Erythroblast (primary cell): ENCODE results near the gene METTL9.
"Not testable (repeated sequence)": the region's sequence is repeated elsewhere in the genome, so short reads cannot be mapped to it uniquely, and the experiment has no call there.

Experiments
- DNase-seq, 2 experiments: peaks; one replicate each; lab custom pipeline; 2025; lab: John Stamatoyannopoulos, UW
- GATA1 ChIP-seq: IDR thresholded peaks from 2 replicates; pipeline ENCODE4 v1.6.1; 2011; ENCODE audit warnings: low read depth, mild to moderate bottlenecking, control low read depth, low read length, moderate library complexity
- POLR2A ChIP-seq: IDR thresholded peaks from 2 replicates; pipeline ENCODE4 v1.6.1; 2011; ENCODE audit warnings: mild to moderate bottlenecking, low read length

METTL9 gene

GRCh38 chr16:21599122-21600030 lies at the start of gene METTL9:
Gene METTL9, plus strand, starts transcription at chr16:21599577. Its CDS starts 157 bp downstream, at chr16:21599734.
- DNase-seq = peak; percentile 97 to 99
- TF ChIP-seq POLR2A (peak; percentile 98), GATA1 (no peak)

DNA sequence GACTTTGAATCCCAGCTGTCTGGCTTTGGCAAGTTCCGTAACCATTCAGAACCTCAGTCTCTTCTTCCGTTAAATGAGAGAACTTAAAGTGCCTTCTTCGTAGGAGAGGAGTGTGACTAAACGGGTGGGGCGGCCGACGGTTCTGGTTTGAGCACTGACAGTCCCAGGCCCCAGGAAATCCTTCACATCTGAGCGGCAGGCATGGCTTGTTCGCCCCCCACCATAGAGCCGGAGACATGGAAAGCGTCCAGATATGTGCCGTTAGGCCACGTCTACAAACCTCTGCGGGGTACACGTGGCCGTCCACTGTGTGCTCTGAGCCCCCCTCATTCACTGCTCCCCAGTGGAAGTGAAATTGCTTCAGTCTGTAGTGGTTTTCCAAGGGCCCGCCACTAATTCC lies 49.4 kb upstream of the METTL9 start:
- not testable (repeated sequence) for DNase-seq

DNA sequence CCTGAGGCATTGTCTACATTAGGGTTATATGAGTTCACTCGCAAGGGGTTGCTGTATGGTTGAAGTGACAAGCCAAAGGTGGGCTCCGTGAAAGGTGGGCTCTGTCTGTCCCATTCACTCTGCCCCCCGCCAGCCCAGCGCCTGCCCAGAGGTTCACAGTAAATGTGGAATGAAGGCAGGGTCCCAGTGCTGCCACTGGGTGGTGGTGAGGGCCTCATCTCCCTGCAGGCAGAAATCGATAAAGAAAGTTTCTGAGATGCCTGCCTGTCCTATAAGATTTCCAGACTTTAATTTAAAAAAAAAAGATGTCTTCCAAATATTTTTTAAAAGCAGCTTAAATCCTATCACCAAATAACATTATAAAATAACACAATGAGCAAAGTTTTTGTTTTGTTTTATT lies 48.9 kb upstream of the METTL9 start:
- DNase-seq = not testable (repeated sequence)

GRCh38 chr16:21551076-21551475 lies 48.3 kb upstream of the METTL9 start:
- not testable (repeated sequence) for DNase-seq

- DNase-seq = not testable (repeated sequence)
Measured at GRCh38 chr16:21551600-21551999, 47.8 kb upstream of the METTL9 start.

- not testable (repeated sequence) for DNase-seq
Measured at GRCh38 chr16:21553481-21554296, 45.7 kb upstream of the METTL9 start.

DNA sequence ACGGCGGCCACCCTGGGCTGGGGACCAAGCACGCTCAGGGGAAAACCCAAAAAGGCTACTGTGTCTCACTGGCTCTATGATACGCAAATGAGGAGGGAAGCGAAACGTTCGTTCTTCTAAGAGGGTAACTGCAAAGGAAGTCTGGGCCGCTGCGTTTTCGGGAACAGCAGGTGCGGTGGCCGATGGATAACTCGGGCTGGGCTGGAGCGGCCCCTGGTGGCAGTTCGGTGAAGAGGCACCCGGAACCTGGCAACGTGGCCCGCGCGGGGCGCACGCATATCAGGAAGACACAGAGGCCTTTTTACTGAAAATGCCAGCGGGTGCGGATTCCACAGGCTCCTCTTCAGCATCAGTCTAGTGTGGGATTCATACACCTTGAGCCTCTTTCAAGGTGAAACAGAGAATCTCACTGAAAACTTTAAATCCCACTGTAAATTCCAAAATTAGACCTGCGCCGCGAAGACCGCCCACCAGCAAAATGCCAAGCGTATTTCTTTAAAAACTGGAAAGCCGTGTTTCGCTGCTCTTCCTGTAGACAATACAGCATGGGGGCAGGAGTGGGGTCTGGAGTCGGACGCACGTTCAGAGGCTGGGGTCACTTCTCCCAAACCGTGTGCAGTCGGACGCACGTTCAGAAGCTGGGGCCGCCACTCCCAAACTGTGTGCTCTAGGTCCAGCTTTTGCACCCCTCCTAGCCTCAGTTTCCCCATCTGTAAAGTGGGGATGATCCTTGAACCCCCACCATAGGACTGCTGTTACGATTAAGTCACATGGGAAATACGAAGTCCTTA lies 44.4 kb upstream of the METTL9 start:
- peak; percentile 90 to 95 for DNase-seq

DNA sequence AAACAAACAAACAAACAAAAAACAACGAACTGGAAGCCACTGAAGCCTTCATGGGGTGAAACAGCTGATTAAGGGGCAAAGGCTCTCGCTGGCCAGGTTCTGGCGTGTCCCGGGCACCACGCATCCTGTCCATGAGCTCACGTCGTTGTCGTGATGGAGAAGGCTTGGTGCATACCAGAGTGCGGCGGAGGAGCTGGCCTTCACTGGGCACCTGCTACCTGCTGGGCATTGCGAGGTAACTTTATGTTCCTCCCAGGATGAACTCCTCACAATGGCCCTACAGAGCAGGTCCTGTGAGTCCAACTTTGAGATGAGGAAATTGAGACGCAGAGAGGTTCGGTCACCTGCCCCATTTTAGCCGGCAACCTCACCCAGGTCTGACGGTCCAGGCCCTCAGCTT lies 43.8 kb upstream of the METTL9 start:
- not testable (repeated sequence) for DNase-seq

More for the DNA sequence above, 44.4 kb upstream of the METTL9 start:
- TF ChIP-seq GATA1 = no peak
- TF ChIP-seq POLR2A = no peak

DNA sequence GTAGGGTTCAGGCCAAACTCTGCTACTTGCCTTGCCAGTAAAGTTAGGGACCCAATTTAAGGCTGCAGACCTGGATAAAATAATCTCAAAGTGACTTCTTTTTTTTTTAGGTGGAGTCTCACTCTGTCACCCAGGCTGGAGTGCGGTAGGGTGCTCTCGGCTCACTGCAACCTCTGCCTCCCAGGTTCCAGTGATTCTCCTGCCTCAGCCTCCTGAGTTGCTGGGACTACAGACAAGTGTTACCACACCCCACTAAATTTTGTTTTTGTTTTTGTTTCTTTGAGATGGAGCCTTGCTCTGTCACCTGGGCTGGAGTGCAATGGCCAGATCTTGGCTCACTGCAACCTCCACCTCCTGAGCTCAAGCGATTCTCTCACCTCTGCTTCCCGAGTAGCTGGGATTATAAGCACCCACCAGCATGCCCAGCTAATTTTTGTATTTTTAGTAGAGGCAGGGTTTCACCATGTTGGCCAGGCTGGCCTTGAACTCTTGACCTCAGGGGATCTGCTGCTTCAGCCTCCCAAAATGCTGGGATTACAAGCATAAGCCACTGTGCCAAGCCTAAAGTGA lies 43.3 kb upstream of the METTL9 start:
- not testable (repeated sequence) for DNase-seq

DNA sequence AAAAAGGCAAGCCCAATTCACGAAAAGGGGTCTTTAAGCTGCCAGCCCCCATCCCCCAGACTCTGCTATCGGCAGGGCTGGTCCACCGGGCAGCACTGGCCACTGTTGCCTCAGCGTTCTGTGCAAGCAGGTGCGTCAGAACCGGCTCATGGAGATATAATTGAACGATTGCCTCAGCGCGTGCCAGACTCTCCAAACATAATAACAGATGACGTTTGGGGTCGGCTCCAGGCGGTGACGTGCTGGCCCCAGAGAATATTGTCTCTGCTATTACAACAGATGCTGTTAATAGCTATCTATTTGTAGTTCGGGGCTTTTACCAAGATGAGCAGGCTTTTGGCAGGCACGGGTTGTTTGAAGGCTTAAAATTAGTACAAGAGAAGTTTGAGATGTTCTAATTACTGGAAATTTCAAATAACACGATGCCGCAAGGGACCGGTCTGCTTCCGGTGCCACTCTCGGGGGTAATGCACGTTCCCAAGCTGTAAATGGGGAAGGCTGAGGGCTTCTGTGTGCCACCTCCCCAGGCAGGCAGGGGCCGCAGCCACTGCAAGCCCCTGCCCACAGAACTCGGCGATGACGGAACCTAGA lies 42.6 kb upstream of the METTL9 start:
- not testable (repeated sequence) for DNase-seq

- TF ChIP-seq GATA1 (no peak), POLR2A (no peak)
- DNase-seq = no peak
Measured at GRCh38 chr16:21560462-21560861, 38.9 kb upstream of the METTL9 start.

GRCh38 chr16:21563676-21564075 lies 35.7 kb upstream of the METTL9 start:
- DNase-seq = no peak
- TF ChIP-seq POLR2A (no peak), GATA1 (no peak)

GRCh38 chr16:21564367-21564766 lies 35.0 kb upstream of the METTL9 start:
- not testable (repeated sequence) for DNase-seq

GRCh38 chr16:21565507-21565860 lies 33.9 kb upstream of the METTL9 start:
- DNase-seq = no peak
- no peak for TF ChIP-seq GATA1
- no peak for TF ChIP-seq POLR2A
